Measurements from ENCODE around the gene MGA.
A peak's percentile ranks its signal among the peaks of the same experiment; 100 is the strongest.
"Not testable (repeated sequence)": the region's sequence is repeated elsewhere in the genome, so short reads cannot be mapped to it uniquely, and the experiment has no call there.

MGA gene

GRCh38 chr15:41695750-41696436, 35.7 kb downstream of the MGA start:
- DNase-seq (ENCODE audit: extremely low spot score, insufficient read length, low read depth), result peak; percentile 54
- peak; percentile 92 for FAIRE-seq

DNA sequence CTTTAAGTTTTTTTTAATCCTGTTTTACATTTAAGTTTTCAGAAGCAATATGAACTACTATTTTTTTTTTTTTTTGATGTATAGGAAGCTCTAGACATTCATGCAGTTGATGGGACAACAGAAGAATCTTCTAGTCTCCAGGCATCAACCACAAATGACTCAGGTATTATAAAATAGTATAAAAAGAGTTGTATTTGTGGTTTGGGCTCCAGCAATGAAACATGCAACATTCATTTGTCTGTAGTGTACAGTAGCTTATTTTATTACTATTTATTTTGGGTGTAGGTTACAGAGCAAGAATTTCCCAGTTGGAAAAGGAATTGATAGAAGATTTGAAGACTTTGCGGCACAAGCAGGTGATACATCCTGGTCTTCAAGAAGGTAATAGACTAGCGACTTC, 38.6 kb downstream of the MGA start:
- DNase-seq (ENCODE audit: extremely low spot score, insufficient read length, low read depth), result no peak
- FAIRE-seq, result no peak

- DNase-seq (ENCODE audit: extremely low spot score, insufficient read length, low read depth) (no peak), FAIRE-seq (no peak)
Observed at GRCh38 chr15:41703120-41703519, 42.9 kb downstream of the MGA start.

GRCh38 chr15:41713047-41713446, 52.8 kb downstream of the MGA start:
- DNase-seq (ENCODE audit: extremely low spot score, insufficient read length, low read depth) (no peak), FAIRE-seq (no peak)

DNA sequence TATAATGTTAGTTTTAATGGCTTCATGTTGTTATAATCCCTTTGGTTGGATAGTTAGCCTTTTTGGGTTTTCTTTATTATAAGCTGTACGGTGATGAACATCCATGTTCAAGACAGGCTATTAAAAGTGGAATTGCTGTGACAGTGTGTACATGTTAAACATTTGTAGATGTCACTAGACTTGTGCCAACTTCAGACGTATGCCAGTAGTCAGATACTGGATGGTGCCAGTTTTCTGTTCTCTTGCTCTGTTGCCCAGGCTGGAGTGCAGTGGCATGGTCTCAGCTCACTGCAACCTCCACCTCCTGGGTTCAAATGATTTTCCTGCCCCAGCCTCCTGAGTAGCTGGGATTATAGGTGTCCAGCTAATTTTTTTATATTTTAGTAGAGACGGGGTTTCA, 54.1 kb downstream of the MGA start:
- no peak for DNase-seq (ENCODE audit: extremely low spot score, insufficient read length, low read depth)
- FAIRE-seq, result no peak

GRCh38 chr15:41716864-41717263, 56.7 kb downstream of the MGA start:
- DNase-seq (ENCODE audit: extremely low spot score, insufficient read length, low read depth) (no peak), FAIRE-seq (no peak)

- FAIRE-seq, result no peak
- DNase-seq (ENCODE audit: extremely low spot score, insufficient read length, low read depth), result no peak
Observed at GRCh38 chr15:41727143-41727542, 66.9 kb downstream of the MGA start.

GRCh38 chr15:41728061-41728460, 67.9 kb downstream of the MGA start:
- DNase-seq (ENCODE audit: extremely low spot score, insufficient read length, low read depth); FAIRE-seq: not testable (repeated sequence)

DNA sequence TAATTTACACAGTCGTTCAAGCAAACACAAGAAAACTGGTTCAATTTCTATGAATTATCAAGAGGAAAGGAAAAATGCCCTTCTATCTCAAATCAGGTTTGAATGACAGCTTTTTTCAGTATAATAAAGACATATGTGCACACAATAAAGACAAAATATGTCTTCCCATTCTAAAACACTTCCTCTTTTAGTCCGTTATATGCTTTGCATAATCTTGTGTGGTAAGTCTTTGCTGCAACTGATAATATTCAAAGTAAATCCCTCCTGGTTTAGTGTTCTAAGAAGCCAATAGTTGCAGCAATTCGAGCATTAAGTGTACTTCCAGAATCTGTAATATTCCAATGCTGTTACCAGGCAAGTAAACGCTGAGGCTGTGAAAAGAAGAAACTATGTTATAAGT, 70.3 kb downstream of the MGA start:
- FAIRE-seq (no peak), DNase-seq (ENCODE audit: extremely low spot score, insufficient read length, low read depth) (no peak)

DNA sequence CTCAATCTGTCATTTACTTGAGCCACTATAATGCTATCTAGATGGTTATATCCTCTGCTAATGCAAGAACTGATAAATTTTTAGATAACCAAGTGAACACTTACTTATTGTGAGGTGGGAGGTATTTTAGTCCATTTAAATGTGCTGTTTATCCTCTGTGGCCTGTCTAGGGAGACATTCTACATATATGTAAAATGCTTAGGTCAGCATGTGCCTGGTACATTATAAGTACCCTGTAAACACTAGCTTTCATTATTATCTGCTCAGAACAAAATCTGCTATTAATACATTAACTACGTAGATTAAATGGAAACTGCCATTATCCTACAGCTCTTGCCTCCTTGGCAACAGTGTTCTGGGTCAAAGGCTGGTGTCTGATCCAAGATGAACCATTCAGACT, 72.3 kb downstream of the MGA start:
- FAIRE-seq (no peak), DNase-seq (ENCODE audit: extremely low spot score, insufficient read length, low read depth) (no peak)

DNA sequence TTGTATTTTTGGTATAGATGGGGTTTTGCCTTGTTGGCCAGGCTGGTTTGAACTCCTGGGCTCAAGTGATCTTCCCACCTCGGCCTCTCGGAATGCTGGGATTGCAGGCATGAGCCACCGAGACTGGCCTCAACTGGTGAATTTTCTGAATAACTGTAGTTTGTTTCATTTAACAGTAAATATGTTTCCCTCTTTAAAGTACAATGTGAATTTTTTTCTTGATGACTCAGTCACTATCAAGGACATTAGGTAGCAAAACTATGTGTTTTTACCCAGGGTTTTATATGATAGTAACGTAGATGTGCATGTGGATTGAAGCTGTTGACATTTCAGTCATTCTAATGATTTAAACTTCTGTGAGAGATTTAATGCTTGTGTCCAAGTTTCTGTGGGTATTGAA, 73.9 kb downstream of the MGA start:
- no peak for FAIRE-seq
- DNase-seq (ENCODE audit: extremely low spot score, insufficient read length, low read depth), result no peak

DNA sequence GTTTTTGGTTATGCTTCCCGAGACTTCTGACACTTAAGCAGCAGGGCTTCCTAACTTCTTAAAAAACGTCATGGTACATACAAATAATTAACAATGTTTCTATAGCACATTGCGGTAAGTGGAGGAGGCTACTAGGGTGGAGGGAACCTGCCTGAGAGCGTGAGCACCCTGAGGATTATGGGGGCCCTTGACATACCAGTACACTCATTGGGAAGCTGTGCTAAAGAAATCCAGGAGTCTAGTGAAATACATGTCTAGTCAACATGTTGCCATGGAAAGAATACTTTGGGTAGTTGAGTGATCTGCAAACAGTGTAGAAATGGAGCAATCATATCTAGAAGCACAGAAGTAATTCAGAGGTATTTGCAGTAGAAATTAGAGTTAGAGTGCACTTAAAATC, 74.8 kb downstream of the MGA start:
- FAIRE-seq (no peak), DNase-seq (ENCODE audit: extremely low spot score, insufficient read length, low read depth) (no peak)

DNA sequence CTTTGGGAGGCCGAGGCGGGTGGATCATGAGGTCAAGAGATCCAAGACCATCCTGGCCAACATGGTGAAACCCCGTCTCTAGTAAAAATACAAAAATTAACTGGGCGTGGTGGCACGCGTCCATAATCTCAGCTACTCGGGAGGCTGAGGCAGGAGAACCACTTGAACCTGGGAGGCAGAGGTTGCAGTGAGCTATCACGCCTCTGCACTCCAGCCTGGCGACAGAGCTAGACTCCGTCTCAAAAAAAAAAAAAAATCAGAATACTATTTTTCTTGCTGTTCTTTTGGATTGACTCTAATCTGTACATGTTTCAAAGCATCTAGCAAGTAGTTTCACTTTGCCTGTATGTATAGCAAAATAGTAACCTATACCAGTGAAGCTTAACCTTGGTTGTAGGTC, 75.3 kb downstream of the MGA start:
- FAIRE-seq; DNase-seq (ENCODE audit: extremely low spot score, insufficient read length, low read depth): not testable (repeated sequence)

DNA sequence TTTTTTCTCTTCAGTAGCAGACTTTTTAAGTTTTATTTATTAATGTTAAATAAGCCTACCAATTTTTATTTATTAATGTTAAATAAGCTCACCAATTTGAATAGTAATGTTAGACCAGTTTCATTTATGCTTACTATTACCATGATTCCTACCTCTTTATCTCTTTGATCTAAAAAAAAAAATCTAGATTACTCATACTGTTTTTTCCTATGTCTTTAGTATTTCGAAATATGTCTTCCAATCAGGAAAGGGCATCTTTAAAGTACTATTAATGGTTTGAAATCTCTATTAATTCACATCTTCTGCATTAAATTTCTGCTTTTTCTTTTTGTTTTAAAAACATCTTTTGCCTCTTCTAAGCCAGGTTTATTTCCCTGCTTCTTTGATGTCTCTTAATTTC, 86.6 kb downstream of the MGA start:
- no peak for DNase-seq (ENCODE audit: extremely low spot score, insufficient read length, low read depth)
- FAIRE-seq, result no peak

DNA sequence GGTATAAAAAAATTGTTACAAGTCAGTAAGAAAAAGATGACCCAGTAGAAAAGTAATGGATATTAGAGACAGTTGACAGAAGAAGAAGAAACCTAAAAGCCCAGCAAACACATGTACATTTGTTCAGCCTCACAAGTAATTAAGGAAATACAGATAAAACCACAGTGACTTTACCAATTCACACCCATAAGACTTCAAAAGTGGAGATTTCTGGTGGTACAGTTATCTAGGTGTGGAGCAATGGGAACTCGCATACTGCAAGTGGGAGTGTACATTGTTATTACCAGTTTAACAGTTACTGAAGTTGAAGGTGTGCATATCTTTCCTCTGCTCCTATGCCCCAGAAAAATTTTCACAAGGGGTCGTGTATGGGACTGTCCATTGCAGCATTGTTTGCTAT, 96.0 kb downstream of the MGA start:
- no peak for DNase-seq (ENCODE audit: extremely low spot score, insufficient read length, low read depth)

GRCh38 chr15:41772720-41773331, 112.6 kb downstream of the MGA start:
- DNase-seq (ENCODE audit: extremely low spot score, insufficient read length, low read depth) (peak; percentile 39), FAIRE-seq (peak; percentile 89)

More for the DNA sequence above, 96.0 kb downstream of the MGA start:
- no peak for FAIRE-seq

- no peak for FAIRE-seq
- DNase-seq (ENCODE audit: extremely low spot score, insufficient read length, low read depth), result no peak
Observed at GRCh38 chr15:41773332-41773728, 113.1 kb downstream of the MGA start.

- DNase-seq (ENCODE audit: extremely low spot score, insufficient read length, low read depth), result no peak
- FAIRE-seq, result no peak
Observed at GRCh38 chr15:41773729-41774061, 113.5 kb downstream of the MGA start.

DNA sequence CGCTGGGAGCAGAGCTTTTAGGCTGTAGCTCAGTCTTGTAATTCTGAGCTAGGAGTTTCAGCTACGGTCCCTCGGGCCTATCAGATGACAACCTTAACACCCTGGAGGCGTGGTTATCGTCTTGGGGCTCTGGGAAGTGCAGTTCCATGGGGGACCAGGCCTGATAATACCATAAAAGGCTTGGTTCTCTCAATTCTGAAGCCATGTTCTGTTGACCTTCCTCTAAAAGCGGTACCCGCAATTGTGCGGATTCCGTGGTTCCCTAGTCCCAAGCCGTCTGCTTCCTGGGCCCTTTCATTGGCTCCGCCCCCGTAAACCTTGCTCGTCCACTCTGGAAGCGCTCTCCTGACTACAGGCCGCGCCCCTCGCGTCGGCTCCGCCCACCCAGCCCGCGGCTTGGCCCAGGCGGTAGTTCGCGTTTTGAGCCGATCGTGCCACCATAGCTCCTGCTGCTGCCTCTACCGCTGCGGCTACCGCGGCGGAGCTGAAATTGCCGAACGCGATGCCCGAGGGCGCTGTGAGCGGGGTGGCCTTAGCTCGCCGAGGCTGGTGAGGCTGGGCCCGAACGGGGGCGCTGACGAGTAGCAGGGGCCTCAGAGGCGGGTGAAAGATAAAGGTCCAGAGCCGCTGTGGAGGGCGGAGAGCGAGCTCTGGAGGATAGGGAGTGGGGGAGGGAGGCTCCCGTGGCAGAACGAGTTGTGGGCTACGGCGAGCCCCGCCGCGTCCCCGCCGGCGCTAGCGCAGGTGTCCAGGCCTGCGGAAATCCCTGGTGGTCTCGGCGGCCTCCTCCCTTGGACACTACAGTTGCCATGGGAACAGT, 114.1 kb downstream of the MGA start, which contains the start of gene MAPKBP1:
Gene MAPKBP1, plus strand, starts transcription at position 423 of the 820 bp plus-strand sequence. CDS start 792 bp downstream, outside the sequence.
- peak; percentile 98 for FAIRE-seq

DNA sequence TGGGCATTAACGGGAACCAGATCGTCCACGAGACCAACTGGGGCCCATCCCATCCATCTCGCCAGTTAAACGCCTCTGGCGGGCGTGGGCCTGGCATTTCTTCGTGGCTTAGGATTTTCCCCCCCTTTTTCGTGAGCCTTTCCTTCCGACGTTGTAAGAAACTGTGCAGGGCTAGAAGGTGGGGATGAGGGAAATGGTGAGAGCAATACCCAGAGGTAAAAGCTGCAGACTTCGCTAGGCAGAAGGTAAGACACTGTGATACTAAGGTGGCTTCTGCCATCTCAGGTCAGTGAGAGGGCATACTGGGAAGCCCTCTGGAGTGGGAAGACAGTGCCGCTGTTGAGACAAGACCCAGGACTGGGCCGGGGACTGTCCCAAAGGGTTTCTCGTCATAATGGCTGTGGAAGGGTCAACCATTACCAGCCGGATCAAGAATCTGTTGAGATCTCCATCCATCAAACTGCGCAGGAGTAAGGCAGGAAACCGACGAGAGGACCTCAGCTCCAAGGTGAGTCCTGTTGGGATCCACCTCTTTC, 114.7 kb downstream of the MGA start:
- no peak for DNase-seq (ENCODE audit: extremely low spot score, insufficient read length, low read depth)
- FAIRE-seq, result no peak

More for the DNA sequence above, 114.1 kb downstream of the MGA start, which contains the start of gene MAPKBP1:
- peak; percentile 91 for DNase-seq (ENCODE audit: extremely low spot score, insufficient read length, low read depth)

DNA sequence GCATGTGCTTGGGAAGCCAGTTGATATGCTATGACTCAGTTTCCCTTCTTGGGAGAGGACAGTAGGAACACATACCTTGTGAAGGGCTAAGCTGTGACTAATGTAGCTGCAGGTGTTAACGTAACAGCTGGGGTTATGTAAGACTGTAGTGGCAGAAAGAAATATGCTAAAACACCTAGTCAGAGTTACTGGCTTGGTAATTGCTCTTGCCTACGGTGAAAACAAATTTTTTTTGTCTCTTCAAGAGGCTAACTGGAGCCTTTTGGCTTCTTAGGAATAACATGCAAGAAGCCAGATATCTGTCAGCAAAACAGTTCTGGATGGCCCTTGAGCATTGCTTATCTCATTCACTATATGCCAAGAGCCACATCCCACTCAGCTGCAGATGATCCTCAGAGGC, 115.4 kb downstream of the MGA start:
- DNase-seq (ENCODE audit: extremely low spot score, insufficient read length, low read depth) (no peak), FAIRE-seq (no peak)

All from GM18507 (cell line).